ENCODE measurements around the gene EIF5A2.
"Not testable (repeated sequence)": the region's sequence is repeated elsewhere in the genome, so short reads cannot be mapped to it uniquely, and the experiment has no call there.

The EIF5A2 gene

DNA sequence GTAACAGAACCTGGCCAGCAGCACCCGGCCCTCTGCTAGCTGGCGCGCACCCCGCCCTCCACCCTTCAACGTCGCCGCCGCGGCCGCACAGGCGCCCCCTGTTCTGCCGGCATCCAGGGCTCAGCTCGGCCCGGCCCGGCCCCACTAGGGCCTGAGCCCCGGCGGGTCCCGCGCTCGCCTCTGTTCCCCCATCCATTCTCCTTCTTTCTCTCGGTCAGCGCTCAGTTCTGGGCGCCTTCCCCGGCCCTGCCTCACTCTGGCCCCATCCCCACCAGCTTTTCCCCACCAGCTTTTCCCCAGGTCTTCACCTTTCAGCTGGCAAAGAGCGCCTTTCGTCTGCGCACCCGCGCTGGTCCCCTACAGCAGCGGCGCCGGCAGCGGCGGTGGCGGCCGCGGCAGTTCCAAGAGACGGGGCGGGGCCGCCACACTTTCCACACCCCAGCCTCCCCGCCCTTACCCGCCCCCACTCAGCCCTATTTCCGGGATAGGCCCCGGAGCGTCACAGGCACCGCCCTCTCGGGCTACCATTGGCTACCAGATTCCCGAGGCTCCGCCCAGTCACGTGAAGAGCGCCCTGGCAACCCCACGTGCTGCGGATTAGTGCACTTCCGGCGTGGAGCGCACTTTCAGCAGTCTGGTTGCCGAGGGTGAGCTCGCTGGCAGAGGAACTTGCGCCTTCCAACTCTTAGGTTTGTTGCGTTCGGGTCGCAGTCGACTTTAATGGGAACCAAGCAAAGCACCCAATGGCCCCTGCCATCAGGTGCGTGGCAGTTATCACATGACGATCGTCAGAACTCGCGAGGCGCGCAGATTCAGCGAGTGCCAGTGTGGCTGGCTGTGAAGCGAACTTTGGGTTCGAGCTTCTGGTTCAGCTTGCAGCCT is at the start of gene EIF5A2:
EIF5A2 (minus strand) TSS at position 403 of the 882 bp plus-strand sequence. CDS start 831 bp downstream, outside the sequence.
- peak; percentile 97 for DNase-seq

DNA sequence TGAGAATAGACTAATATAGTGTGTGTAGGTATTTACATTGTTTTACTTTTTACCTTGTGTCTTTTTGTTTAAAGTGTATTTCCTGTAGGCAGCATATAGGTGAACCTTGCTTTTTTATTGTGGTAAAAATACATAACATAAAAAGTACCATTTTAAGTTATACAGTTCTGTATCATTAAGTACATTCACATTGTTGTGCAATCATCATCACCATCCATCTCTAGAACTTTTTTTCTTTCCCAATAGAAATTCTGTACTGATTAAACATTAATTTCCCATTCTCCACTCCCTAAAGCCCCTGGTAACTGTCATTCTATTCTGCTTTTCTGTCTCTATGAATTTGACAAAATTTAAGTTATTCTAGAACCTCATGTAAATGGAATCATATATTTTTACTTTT is 48.2 kb upstream of the EIF5A2 start:
- no peak for DNase-seq

DNA sequence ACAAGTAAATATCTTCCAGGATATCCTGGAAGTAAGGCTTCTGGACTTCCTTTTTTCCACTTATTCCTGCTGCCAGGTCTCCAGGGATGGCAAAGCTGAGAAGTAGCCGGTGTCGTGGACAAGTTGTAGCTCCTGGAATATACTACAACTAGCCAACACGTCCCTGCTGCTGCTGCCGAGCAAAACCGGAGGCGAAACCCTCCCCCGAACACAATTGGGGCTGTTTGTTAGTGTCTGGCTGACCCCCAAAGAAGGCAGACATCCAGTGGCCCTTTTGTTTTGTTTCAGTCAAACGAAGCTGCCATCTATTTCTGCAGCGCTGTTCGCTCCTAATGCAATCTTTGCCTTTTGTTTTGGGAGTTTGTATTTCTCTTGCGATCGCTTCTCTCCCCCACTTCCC is 45.3 kb upstream of the EIF5A2 start:
- DNase-seq = no peak

DNA sequence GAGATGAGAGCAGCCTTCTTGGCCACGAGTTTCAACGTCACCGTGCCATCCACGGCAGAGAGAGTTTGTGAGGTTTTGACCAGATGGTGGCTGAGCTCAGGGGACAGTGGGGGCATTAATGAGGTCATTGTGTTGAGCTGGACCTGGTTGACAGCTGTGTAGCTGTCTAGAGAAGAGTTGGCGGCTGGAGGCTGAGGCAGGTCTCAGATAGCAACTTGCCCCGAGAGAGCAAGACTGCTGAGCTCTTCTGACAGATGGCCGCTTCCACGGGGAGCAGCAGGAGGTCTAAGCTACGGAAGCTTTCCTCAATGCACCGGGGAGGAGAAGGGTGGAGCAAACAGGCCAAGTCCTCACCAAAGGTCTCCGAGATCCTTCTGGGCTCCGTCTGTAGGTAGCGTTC is 44.8 kb upstream of the EIF5A2 start:
- no peak for DNase-seq

DNA sequence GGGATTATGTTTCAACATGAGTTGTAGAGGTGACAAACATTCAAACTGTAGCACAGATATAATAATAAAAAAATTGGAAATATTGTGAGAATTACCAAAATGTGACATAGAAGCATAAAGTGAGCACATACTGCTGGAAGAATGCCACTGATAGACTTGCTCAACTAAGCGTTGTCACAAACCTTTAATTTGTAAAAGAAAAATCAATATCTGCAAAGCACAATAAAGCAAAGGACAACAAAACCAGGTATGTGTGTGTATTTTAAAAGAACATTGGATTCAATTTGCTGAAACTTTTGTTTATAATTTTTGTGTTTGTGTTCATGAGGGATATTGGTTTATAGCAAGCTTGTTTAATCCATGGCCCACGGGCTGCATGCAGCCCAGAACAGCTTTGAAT is 40.8 kb upstream of the EIF5A2 start:
- DNase-seq = no peak

DNA sequence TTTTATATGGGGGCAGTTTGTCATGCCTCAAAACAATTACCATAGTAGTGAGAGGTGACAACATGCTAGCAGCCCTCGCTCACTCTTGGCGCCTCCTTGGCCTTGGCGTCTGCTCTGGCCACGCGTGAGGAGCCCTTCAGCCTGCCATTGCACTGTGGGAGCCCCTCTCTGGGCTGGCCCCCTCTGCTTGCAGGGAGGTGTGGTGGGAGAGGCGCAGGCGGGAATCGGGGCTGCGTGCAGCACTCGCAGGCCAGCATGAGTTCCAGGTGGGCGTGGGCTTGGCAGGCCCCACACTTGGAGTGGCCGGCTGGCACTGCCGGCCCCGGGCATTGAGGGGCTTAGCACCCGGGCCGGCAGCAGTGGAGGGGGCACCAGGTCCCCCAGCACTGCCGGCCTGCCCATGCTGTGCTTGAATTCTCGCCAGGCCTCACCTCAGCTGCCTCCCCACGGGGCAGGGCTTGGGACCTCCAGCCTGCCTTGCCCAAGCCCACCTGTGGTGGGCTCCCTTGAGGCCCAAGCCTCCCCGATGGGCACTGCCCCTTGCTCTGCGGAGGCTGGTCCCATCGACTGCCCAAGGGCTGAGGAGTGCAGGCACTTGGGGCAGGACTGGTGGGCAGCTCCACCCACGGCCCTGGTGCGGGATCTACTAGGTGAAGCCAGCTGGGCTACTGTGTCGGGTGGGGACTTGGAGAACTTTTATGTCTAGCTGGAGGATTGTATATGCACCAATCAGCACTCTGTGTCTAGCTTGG is 38.8 kb upstream of the EIF5A2 start:
- DNase-seq = no peak

DNA sequence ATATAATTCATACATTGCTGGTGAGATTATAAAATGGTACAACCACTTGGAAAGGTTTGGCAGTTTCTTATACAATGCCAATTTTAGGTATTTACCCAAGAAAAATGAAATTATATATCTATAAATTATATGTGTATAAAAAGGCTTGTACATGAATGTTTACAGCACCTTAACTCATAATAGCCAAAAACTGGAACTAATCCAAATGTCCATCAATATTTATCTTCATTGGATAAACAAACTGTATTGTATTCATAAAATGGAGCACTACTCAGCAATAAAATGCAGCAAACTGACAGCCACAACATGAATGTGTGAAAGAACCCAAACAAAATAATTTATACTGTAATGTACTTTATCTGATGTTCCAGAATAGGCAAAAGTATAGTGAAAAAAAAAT is 33.6 kb upstream of the EIF5A2 start:
- DNase-seq = no peak

DNA sequence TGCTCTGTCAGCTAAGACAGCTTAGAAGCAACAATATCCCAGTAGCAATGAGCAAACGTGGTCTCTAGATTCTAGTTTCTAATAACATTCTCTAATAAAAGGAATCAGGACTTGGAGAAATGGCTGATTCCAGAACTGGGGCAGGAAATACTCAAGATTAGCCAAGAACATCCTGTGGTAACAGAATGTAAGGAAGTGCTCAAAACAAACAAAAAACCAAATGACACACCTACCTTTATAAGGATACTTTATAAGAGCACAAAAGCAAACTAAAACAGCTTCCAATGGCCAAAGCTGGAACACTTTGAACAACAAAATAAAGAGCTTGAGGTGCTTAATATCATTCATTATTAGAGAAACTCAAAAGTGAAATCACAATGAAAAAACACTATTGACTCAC is 33.1 kb upstream of the EIF5A2 start:
- no peak for DNase-seq

DNA sequence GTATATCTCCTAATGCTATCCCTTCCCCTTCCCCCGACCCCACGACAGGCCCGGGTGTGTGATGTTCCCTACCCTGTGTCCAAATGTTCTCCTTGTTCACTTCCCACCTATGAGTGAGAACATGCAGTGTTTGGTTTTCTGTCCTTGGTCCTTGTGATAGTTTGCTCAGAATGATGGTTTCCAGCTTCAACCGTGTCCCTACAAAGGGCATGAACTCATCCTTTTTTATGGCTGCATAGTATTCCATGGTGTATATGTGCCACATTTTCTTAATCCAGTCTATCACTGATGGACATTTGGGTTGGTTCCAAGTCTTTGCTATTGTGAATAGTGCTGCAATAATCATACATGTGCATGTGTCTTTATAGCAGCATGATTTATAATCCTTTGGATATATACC is 24.6 kb upstream of the EIF5A2 start:
- DNase-seq = not testable (repeated sequence)

DNA sequence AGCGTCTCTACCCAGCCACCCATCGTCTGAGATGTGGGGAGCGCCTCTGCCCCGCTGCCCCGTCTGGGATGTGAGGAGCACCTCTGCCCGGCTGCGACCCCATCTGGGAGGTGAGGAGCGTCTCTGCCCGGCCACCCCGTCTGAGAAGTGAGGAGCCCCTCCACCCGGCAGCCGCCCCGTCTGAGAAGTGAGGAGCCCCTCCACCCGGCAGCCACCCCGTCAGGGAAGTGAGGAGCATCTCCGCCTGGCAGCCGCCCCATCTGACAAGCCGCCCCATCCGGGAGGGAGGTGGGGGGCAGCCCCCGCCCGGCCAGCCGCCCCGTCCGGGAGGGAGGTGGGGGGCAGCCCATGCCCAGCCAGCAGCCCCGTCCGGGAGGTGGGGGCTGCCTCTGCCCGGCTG is 15.1 kb upstream of the EIF5A2 start:
- DNase-seq = not testable (repeated sequence)

DNA sequence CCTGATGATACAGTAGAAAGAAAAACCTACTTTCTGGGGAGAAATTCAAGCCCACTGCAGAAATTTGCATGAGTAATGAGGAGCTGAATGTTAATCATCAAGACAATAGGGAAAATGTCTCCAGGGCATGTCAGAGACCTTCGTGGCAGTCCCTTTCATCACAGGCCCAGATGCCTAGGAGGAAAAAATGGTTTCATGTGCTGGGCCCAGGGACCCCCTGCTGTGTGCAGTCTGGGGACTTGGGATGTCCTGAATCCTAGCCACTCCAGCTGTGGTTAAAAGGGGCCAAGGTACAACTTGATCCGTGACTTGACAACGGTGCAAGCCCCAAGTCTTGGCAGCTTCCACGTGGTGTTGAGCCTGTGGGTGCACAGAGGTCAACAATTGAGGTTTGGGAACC is 10.3 kb upstream of the EIF5A2 start:
- no peak for DNase-seq

DNA sequence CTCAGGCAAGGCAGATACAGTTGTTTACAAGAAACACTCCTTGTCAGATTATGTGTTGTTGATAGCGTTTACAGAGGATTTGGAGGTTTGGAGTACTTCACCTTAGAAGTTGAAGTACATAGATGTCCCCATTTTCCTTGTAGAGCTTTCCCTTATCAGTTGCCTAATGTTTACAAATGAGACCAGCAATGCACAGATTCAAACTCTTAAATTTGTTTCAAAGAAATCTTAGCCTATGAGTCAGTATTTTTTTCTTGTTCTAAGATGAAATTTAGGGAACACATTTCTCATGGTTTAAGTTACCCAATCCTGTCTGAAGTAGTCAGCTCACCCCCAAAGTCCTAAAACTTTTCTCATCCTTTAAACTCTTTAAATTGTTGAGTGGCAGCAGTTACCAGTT is 6.3 kb upstream of the EIF5A2 start:
- DNase-seq = no peak

DNA sequence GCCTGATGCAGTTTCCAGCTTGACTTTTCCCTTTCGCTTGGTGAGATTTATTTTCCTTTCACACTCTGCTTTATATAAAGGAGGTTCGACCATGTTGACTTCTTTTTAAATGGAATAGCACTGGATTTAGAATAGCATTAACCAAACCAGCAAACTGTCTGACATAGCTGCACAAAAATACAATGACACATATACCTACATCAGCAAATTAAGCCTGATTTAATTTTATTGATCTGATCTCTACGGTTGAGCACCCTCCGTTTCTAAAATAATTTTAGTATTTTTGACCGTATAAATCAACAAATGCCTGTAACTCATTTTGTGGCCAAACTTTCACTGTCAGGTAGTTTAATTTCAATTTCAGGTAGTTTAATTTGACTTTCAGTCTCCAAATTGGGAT is 5.8 kb upstream of the EIF5A2 start:
- no peak for DNase-seq

DNA sequence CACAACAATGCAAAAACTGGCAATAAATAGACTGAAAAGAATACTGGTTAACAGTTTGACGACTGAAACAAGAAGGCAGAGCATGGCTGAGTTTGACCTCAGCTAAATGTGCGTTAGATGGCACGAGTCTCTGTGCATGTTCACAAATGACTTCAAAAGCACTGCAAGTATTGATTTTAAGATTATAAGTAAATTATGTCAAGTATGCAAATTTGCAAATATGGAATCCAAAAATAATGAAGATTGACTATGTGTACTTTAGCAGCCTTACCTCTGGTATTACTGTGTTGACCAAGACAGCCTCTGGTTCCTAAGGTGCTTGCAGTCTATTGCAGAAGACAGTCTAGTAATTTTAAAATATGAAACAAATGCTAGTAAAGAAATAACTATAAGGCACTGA is 2.6 kb upstream of the EIF5A2 start:
- DNase-seq = no peak

DNA sequence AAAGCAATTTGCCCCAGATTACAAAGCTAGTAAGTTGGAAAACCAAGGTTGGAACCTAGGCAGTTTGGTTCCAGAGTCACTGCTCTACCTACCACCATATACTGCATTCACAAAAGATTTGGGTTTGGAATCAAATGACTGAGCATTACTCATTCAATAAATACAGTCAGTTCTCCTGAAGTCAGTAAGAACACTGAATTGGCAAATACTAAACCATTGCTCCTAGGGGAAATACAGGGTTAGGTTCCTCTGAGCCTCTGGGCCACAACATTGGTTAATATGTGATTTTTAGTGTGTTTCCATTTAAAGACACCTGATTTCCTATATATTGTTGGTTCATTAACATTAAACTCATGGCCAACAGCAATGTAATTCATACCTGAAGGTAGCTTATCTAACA is 2.1 kb upstream of the EIF5A2 start:
- DNase-seq = no peak

DNA sequence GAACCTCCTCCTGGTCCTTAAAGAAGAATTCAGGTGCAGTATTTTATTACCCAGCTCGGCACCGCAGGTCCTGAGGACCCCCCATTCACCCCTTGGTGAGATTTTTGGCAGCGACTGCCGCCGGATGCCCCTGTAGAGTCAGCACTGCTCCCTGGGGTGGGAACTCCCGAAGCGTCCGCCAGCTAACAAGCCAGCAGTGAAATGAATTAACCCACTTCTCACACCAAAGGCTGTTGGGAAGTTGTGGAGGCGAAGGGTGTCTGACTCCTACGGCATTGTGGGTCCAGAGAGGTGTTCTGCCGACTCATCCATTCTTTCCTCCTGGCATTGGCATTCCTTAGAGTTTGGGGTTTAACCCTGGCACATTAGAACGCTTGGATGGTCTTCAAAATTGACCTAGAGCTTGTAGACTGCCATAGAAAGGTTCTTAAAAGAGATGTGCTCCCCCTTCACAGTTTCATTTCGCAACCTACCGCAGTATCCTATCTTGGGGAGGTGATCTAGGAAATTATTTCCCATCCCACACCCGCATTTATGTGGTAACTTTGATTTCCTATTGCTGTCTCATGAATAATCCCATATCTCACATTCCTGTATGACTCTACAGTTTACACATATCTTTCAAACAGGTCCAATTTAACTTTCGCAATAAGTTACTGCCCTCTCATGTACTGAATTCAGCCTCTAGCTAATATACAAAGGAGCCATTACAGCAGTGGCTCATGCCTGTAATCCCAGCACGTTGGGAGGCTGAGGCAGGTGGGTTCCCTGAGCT is 879 bp upstream of the EIF5A2 start:
- no peak for DNase-seq

DNA sequence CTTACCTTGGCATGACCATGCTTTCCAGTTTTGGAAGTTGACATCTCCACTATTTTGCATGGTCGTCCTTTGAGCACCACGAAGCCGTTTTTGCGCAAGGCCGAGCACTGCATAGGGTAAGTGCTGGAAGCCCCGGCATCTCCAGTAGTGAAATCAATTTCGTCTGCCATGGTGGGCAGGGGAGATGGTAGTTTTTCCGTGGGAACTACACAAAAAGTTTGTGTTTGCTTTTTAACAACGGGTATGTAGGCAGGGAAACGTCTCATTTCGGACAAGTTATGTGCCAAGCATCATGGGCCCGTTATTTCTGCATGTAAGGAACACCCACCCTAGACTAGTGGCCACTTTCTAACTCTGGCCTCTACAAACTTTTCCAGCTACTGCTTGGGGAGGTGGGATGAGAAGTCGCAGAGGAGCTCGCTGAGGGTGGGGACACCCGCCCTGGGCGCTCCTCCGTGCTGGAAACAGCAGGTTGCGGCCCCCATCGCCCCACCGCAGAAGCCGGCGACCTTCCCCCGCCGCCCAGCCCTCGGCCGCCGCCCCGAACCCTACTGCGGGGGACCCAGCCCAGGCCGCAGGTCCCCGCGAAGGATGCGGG is 701 bp downstream of the EIF5A2 start:
- peak; percentile 5 for DNase-seq

DNA sequence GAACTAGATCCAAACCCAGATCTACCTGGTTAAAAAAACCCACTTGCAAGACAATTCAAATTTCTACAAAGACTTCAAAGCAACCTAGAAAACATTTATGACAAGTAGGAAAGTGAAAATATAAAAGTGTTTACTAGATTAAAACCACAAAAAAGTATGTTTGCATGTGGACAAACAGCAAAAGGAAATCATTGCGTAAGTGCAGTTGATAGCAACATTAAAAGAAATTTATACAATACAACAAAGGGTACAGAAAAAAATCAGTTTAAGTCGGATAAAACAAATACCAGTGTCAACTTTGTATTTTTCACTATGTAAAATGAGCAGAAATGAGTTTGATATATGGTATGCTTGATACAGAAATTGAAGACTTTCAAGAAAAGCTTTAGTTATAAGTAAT is 2.6 kb downstream of the EIF5A2 start:
- no peak for DNase-seq

DNA sequence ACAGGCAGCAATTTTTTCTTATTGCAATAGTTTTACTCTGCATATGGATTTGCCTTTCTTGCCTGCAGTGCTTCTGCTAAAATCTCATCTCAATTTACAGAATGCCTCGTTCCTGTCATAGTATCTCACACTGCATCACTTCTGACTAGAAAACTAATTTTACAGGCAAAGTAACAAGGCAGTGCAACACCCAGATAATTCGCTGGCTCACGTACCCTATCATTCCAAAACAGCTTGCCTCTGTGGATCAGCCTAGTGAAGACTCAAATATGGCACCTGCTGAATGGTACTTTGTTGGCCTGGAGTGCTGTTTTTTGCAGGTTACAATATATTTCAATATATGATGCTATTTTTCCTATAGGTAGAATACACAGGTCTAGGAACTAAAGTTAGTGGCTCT is 5.3 kb downstream of the EIF5A2 start:
- no peak for DNase-seq

DNA sequence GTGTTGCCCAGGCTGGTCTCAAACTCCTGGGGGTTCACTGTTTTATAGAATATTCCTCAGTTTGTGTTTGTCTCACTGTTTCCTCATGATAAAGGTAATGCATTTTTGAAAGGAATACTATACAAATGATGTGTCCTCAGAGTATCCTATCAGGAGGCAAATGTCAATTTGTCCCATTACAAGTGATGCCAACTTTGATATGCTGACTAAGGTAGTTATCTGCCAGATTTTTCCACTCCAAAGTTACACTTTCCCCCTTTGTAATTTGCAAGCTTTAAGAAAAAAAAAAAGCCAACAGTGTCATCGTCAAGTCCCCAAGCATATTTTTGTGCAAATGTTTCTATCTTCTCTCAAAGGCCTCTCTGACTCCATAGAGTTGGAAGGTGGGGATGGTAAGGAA is 9.0 kb downstream of the EIF5A2 start:
- no peak for DNase-seq

DNA sequence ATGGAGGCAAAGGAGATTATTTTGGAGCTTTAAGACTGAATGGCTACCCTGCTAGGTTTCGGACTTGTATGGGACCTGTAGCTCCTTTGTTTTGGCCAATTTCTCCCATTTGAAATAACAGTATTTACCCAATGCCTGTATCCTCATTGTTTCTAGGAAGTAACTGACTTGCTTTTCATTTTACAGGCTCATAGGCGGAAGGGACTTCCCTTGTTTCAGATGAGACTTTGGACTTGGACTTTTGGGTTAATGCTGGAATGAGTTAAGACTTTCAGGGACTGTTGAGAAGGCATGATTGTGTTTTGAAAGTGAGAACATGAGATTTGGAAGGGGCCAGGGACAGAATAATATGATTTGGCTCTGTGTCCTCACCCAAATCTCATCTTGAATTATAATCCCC is 10.5 kb downstream of the EIF5A2 start:
- DNase-seq = no peak

DNA sequence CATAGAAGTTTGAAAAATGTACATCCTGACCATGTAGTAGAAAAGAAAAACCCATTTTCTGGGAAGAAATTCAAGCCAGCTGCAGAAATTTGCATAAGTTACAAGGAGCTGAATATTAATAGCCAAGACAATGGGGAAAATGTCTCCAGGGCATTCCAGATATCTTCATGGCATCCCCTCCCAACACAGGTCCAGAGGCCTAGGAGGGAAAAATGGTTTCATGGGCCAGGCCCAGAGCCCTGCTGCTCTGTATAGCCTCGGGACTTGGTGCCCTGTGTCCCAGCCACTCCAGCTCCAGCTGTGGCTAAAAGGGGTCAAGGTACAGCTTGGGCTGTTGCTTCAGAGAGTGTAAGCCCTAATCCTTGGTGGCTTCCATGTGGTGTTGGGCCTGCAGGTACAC is 11.2 kb downstream of the EIF5A2 start:
- not testable (repeated sequence) for DNase-seq

DNA sequence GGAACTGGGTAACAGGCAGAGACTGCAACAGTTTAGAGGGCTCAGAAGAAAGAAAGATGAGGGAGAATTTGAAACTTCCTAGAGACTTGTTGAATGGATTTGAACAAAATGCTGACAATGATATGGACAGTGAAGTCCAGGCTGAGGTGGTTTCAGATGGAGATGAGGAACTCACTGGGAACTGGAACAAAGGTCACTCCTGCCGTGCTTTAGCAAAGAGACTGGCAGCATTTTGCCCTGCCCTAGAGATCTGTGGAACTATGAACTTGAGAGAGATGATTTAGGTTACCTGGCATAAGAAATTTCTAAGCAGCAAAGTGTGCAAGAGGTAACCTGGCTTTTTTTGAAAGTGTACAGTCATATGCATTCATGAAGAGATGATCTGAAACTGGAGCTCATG is 11.7 kb downstream of the EIF5A2 start:
- no peak for DNase-seq
